IPS-NIHi7 (cell line): ENCODE measurements around the gene MRTFA.
"Not testable (repeated sequence)": the region's sequence is repeated elsewhere in the genome, so short reads cannot be mapped to it uniquely, and the experiment has no call there.

Source experiments
- DNase-seq: peaks from one replicate; pipeline ENCODE4 v3.0.0; 2012; ENCODE audit warnings: mixed read lengths; ENCODE audit errors: extremely low spot score

The MRTFA gene

DNA sequence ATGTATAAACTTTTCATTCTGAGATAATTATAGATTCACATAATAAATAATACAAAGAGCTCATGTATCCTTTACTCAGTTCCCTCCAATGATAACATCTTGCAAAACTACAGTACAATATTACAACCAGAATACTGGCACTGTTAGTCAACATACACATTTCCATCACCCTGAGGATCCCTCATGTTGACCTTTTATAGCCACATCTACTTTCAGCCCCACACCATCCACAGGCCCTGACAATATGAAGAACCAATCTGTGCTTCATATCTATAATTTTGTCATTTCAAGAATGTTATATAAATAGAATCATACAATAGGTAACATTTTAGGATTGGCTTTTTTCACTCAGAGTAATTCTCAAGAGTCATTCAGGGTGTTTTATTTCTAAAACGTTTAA lies 115.5 kb downstream of the MRTFA start:
- DNase-seq, result no peak

- DNase-seq, result no peak
Measured at GRCh38 chr22:40520562-40520961, 116.0 kb downstream of the MRTFA start.

GRCh38 chr22:40519948-40520331 lies 116.6 kb downstream of the MRTFA start:
- DNase-seq, result no peak

DNA sequence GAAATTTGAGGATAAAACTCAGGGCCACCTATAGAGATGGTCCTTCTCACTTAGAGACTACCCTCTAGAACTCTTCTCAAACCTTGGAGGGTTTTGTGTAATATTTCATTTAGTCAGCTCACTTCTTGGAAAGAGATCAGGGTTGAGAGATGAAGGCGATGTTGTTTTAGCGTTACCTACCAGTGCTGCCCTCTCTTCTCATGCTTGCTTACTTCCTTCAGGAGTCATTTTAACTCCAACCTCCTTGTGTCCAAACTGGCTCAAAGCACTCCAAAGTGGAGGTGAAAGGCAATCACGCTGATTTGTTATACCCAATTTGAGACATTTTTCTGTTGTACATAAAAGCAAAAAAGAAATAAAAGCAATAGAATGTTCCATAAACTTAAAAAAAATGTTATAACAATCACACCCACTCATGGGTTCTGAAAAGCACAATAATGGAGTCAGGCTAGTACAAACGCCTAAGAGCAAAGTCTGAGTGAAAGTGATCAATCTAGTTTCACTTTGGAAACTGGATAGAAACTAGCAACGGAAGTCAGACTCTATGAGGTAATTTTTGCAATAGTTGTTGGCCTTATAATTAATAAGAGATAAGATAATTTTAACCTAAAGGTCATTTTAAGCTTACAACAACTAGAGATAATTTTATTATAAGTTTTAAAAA lies 117.1 kb downstream of the MRTFA start:
- DNase-seq, result no peak

GRCh38 chr22:40518840-40519239 lies 117.7 kb downstream of the MRTFA start:
- no peak for DNase-seq

GRCh38 chr22:40517631-40518030 lies 118.9 kb downstream of the MRTFA start:
- DNase-seq, result no peak

DNA sequence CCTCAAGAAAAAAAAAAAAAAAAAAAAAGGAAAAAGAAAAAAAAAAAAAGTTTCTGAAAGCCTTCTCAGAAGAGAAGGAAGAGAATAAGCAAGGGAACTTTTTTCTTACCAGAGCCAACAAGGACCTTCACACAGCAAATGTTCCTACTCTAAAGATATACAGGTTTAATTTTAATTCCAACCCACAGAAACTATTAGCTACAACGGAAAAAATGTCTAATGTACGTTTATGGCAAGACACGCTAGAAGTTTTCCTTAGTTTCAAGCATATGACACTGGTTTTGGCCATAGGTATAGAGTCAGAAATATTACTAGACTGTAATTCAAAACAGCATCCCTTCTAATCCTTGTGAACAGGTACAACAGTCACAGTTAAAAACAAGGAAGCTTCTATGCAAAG lies 120.1 kb downstream of the MRTFA start:
- DNase-seq, result no peak

- no peak for DNase-seq
Measured at GRCh38 chr22:40512426-40513136, 123.9 kb downstream of the MRTFA start.

DNA sequence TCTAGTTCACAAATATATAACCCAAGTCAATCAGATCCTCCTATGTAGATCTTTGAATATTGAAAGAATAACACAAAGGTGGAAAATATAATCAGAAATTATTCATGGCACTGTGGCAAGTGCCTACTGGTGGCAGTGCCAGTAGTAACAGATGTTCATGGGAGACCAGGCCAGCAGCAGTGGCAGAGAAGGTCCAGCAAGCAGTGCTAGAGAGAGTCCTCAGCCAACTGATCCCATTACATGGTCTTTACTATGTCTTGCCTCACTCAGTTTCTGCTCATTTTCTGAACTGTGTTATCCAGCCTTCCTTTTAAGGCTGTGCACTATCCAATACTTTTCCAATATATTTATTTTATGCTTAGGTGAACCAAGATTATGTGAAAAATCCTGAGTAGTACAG lies 124.9 kb downstream of the MRTFA start:
- no peak for DNase-seq

DNA sequence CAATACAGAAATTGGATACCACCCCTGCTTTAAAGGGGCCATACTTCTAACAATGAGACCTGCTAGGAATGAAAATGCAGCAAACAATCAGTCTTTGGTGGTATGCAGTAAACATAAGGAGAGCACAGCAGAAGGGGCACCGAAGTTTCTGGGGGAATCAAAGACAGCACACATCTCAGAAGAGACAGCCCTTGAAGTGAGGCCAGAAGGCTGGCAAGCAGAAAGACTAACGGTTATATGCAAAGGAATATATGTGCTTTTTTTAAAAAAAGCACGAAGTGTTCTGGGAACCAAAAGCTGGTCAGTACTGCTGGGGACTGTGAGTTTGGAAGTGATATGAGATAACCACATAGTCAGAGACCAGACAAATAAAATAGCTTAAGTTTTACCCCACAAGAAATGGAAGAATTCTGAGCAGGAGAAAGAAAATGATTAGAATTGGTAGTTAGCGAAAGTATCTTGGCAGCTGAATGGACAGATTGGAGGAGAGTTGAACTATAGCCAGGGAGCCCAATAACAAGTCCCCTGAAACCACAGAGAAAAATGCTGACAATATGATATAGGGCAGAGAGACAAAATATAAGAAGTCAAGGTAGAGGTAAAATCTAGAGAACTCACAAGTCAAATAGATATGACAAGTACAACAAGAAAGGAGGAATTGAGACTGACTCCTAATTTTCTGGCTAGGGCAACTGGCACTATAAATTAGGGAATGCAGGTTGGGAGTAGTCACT lies 125.7 kb downstream of the MRTFA start:
- DNase-seq, result no peak

DNA sequence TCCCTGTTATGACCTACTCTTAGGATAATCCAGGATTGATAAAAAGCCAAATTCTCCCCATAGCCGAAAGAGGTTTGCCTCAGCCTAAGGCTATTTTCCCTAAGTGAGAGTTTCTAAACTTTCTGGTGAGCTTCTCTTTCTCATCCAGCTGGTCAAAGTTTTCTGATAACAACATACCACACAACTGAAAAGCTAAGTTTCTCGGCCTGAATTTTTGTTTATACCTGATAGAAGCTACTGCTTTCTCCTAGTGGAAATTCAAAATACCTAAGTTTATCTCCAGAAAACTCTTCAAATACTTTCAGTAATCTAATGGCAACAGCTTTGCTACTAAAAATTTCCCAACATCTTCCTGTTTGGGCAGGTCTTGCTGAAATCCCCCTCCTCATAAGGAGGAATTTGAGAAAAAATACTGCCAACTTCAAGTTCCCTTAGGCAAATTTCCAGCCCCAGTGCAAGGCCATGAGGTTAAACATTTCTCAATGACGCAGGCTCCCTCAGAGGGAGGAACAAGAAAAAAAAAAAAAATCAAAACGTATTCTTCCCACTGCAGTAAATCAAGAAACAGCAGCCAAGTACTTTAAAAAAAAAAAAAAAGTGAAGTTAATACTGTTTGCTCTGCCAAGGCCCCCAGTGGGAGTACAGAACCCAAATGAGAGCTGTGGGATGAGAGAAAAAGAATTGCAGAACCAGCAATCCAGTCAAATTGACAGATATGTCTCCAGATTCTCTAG lies 127.0 kb downstream of the MRTFA start:
- no peak for DNase-seq

GRCh38 chr22:40508046-40508445 lies 128.5 kb downstream of the MRTFA start:
- not testable (repeated sequence) for DNase-seq

GRCh38 chr22:40507491-40507890 lies 129.0 kb downstream of the MRTFA start:
- DNase-seq, result no peak

DNA sequence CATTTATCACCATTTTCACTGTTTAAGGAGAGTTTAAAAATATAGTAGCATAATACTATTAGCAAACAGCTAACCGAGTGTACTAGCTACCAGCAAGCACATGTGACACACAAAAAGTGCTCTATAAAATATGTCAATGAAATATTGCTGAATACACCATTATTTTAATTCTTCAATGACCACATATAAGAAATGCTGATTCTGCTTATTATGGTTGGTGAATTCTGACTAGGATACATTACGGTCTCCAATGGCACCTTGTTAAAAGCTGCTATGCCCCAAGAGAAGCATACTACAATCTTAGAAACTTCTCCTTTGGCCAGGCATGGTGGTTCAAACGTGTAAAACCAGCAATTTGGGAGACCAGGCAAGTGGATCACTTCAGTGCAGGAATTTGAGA lies 129.8 kb downstream of the MRTFA start:
- DNase-seq, result no peak

DNA sequence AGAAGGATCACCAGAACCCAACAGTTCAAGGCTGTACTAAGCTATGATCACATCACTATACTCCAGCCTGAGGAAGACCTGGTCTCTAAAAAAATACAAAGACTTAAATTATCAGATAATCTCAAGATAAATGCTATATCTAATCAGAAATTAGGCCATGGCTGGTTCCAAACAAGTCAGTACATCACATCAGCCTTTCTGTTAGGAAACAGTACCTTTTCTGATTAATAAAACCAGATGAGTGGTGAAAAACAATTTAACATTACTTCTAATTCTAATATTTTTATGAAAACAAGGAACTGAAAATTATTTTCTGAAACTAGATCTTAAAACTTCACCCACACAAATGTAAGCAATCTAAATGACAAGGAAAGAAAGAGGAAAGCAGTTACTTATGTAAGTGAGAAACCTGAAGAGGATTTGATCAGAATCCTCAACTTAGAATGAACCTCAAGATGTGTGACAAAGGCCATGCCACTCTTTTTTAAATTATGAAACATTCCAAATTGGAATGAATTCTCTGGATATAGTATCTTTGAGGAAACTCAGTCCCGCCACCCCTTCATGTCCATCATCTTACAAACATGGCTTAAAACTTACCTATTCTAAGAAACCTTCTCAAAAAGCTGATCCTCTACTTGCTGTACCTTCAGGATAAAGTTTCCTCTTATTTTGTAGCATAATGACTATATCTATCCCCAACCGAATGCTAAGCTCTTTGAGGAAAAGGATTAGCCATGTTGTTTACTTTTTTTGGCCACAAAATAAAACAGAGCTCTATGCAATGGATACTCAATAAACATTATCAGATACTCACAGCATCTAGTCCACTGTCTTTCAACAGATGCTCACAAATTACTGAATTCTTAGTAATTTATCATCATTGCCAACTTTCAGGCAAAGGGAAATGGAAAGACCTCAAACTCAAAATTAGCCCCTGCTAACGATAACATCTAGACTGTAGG lies 132.0 kb downstream of the MRTFA start:
- DNase-seq, result no peak

DNA sequence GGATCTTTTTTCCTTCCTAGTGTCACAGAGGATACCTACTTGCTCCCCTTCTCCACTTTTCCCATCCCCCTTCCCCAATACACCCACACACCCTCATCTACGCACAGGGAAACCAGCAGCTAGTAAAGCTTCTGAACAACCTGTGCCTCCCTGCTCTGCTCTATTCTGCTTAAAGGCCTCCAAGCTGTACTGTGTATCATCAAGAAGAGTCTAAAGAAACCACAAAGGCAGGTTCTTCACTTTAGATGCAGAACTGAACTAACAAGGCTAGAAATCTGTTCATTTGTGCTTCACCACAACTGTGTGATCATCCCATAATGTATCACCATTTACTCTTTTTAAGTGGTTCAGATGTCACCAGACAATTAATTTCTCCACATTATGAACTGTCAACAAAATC lies 133.6 kb downstream of the MRTFA start:
- DNase-seq, result no peak

GRCh38 chr22:40500465-40500786 lies 136.1 kb downstream of the MRTFA start:
- not testable (repeated sequence) for DNase-seq

GRCh38 chr22:40499209-40499623 lies 137.3 kb downstream of the MRTFA start:
- no peak for DNase-seq

- peak; percentile 57 for DNase-seq
Measured at GRCh38 chr22:40498420-40499208, 137.9 kb downstream of the MRTFA start.

DNA sequence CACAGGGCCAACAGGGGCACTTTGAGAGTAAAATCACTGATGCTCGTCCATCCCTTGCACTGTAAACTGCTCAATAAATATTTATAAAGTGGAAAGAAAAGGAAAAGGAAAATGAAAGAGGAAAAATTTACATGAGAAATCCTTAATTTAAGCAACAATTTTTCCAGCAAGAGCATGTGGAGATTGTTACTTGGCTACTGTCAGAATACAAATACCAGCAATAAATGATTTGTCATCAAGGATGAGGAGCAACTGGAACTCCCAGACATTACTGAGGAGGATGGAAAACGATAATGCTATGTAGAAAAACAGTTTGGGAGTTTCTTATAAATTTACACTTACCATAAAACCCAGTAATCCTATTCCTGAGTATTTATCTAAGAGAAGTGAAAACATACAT lies 143.1 kb downstream of the MRTFA start:
- DNase-seq, result no peak
